Activated CD4-positive, alpha-beta T cell treated with anti-CD3 and anti-CD28 coated beads, Interleukin-10, Interleukin-2, amounts not matched to agents 100 ng/mL and 50 ng/mL, durations not matched to agents 16 hours and 8 hours (primary cell): Measurements from ENCODE around the gene SLC2A9.

Experiments
- DNase-seq: peaks from one replicate; pipeline ENCODE4 v3.0.0-alpha.2; 2020

SLC2A9 gene

GRCh38 chr4:10018818-10019461 lies 2.4 kb downstream of the SLC2A9 start:
- peak; percentile 95 for DNase-seq

- no peak for DNase-seq
Observed at GRCh38 chr4:10017037-10017893, 4.0 kb downstream of the SLC2A9 start.

- no peak for DNase-seq
Observed at GRCh38 chr4:10016169-10016568, 5.1 kb downstream of the SLC2A9 start.

- DNase-seq, result peak; percentile 55
Observed at GRCh38 chr4:10015140-10015753, 6.0 kb downstream of the SLC2A9 start.

GRCh38 chr4:10013722-10014121 lies 7.6 kb downstream of the SLC2A9 start:
- DNase-seq, result peak; percentile 65

GRCh38 chr4:10011885-10012284 lies 9.4 kb downstream of the SLC2A9 start:
- no peak for DNase-seq

- no peak for DNase-seq
Observed at GRCh38 chr4:10011277-10011676, 10.0 kb downstream of the SLC2A9 start.

- no peak for DNase-seq
Observed at GRCh38 chr4:10009861-10010500, 11.3 kb downstream of the SLC2A9 start.

- no peak for DNase-seq
Observed at GRCh38 chr4:10008609-10009005, 12.7 kb downstream of the SLC2A9 start.

GRCh38 chr4:10007793-10008608 lies 13.3 kb downstream of the SLC2A9 start:
- peak; percentile 27 for DNase-seq

GRCh38 chr4:10007436-10007740 lies 13.9 kb downstream of the SLC2A9 start:
- DNase-seq, result no peak

- DNase-seq, result peak; percentile 36
Observed at GRCh38 chr4:10006601-10007435, 14.5 kb downstream of the SLC2A9 start.

- DNase-seq, result no peak
Observed at GRCh38 chr4:10006231-10006600, 15.1 kb downstream of the SLC2A9 start.

GRCh38 chr4:10005632-10006031 lies 15.7 kb downstream of the SLC2A9 start:
- DNase-seq, result no peak

GRCh38 chr4:10003666-10004065 lies 17.6 kb downstream of the SLC2A9 start:
- DNase-seq, result peak; percentile 77

GRCh38 chr4:10002278-10002677 lies 19.0 kb downstream of the SLC2A9 start:
- no peak for DNase-seq

GRCh38 chr4:10001757-10002156 lies 19.5 kb downstream of the SLC2A9 start:
- DNase-seq, result no peak

GRCh38 chr4:9999956-10000561 lies 21.2 kb downstream of the SLC2A9 start:
- peak; percentile 62 for DNase-seq

GRCh38 chr4:9997886-9998285 lies 23.4 kb downstream of the SLC2A9 start:
- no peak for DNase-seq

- no peak for DNase-seq
Observed at GRCh38 chr4:9996319-9997110, 24.8 kb downstream of the SLC2A9 start.
